Caco-2 (cell line): Measurements from ENCODE around the gene PTAFR. TPM values are rescaled to one million over a fixed set of nuclear protein-coding genes. Genes with fewer than 3 reads are reported as not detected.

Experiments used
- Bru-seq: library from RNA; stranded (reverse); fragments of 400-500 nt; gene quantifications from one replicate; lab custom pipeline; 2021; lab: Mats Ljungman, UMichigan
- BruChase-seq, 2 experiments: library from RNA; stranded (reverse); fragments of 400-500 nt; gene quantifications; one replicate each; lab custom pipeline; 2021; lab: Mats Ljungman, UMichigan
- BruUV-seq: library from RNA; stranded (reverse); fragments of 400-500 nt; replicated peaks from 2 replicates; lab custom pipeline; 2021; lab: Mats Ljungman, UMichigan
- CTCF ChIA-PET: fragments of 300-600 bp; sonication (Branson Sonifier 250); formaldehyde crosslinking; loops from one replicate; lab custom pipeline; 2022; ENCODE audit warnings: antibody characterized with exemption; lab: Charles Lee
- POLR2A ChIA-PET: fragments of 300-600 bp; sonication (Branson Sonifier 250); formaldehyde crosslinking; loops from one replicate; lab custom pipeline; 2022; ENCODE audit warnings: antibody characterized with exemption; lab: Charles Lee
- DNase-seq, 2 experiments: peaks; one replicate each; pipeline versions ENCODE4 v3.0.0 to v3.0.0-alpha.2; 2020 to 2022
- H3K27me3 ChIP-seq: replicated peaks from 2 replicates; pipeline ENCODE4 v1.6.0; 2011; ENCODE audit warnings: low read length; ENCODE audit not compliant: control insufficient read depth, insufficient read depth
- H3K36me3 ChIP-seq: 2 replicates; pipeline ENCODE4 v1.5.1; 2011; ENCODE audit warnings: low read length; ENCODE audit not compliant: control insufficient read depth, insufficient read depth
- H3K4me1 ChIP-seq: fragments of 250-450 bp; sonication (Bioruptor Pico); 2 replicates; pipeline ENCODE4 v1.5.1; 2020; ENCODE audit warnings: mild to moderate bottlenecking
- H3K4me3 ChIP-seq: 2 replicates; pipeline ENCODE4 v1.5.1; 2011; ENCODE audit warnings: low read depth, mild to moderate bottlenecking, control low read depth, low read length
- H3K9me3 ChIP-seq: fragments of 250-450 bp; sonication (Bioruptor Pico); 2 replicates; pipeline ENCODE4 v1.5.1; 2020; ENCODE audit warnings: mild to moderate bottlenecking, moderate library complexity
- H3K27ac Mint-ChIP-seq: one replicate; pipeline ENCODE4 v1.8.0; 2022; ENCODE audit warnings: mixed read lengths; ENCODE audit not compliant: unreplicated experiment
- H3K27me3 Mint-ChIP-seq: one replicate; pipeline ENCODE4 v1.8.0; 2022; ENCODE audit warnings: mixed read lengths; ENCODE audit not compliant: insufficient read depth, unreplicated experiment
- H3K36me3 Mint-ChIP-seq: one replicate; pipeline ENCODE4 v1.8.0; 2022; ENCODE audit warnings: mild to moderate bottlenecking, mixed read lengths; ENCODE audit not compliant: insufficient read depth, unreplicated experiment
- H3K4me1 Mint-ChIP-seq: one replicate; pipeline ENCODE4 v1.8.0; 2022; ENCODE audit warnings: low read depth, mixed read lengths; ENCODE audit not compliant: unreplicated experiment
- H3K4me3 Mint-ChIP-seq: one replicate; pipeline ENCODE4 v1.8.0; 2022; ENCODE audit warnings: mild to moderate bottlenecking, moderate library complexity, mixed read lengths; ENCODE audit not compliant: unreplicated experiment
- H3K9me3 Mint-ChIP-seq: one replicate; pipeline ENCODE4 v1.8.0; 2022; ENCODE audit warnings: mixed read lengths; ENCODE audit not compliant: unreplicated experiment
- CTCF ChIP-seq, 2 experiments: fragments of 200-600 bp in 1 of 2; IDR thresholded peaks; 1 replicate in 1 of 2; 2 replicates in 1 of 2; pipeline versions ENCODE4 v1.5.1 to v1.8.0; 2011 to 2022; ENCODE audit warnings: antibody characterized with exemption in 1 of 2, control low read depth in 1 of 2, inconsistent platforms in 1 of 2, low read depth in 1 of 2, low read length in 1 of 2, mild to moderate bottlenecking in 1 of 2, moderate library complexity in 1 of 2; ENCODE audit not compliant: insufficient read depth in 1 of 2, severe bottlenecking in 1 of 2, unreplicated experiment in 1 of 2
- intact Hi-C: fragments of 100-400 bp; cut with micrococcal nuclease; formaldehyde crosslinking; loops from one replicate; pipeline ENCODE4 v1.10.0; 2022; ENCODE audit not compliant: unreplicated experiment
- long read RNA-seq: library from polyadenylated mRNA; stranded (forward); transcript quantifications from one replicate; pipeline ENCODE4 v2.0.0, GENCODE V29; 2022
- total RNA-seq: library from RNA; stranded (reverse); gene quantifications from 2 replicates; pipeline ENCODE4 v1.2.3, GENCODE V29; 2022

PTAFR gene, protein sequence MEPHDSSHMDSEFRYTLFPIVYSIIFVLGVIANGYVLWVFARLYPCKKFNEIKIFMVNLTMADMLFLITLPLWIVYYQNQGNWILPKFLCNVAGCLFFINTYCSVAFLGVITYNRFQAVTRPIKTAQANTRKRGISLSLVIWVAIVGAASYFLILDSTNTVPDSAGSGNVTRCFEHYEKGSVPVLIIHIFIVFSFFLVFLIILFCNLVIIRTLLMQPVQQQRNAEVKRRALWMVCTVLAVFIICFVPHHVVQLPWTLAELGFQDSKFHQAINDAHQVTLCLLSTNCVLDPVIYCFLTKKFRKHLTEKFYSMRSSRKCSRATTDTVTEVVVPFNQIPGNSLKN
- 0.12 and 0.32 TPM in 2 replicates for total RNA-seq
- Bru-seq, nascent RNA: percentile 23 among the genes with signal in this experiment
- percentile 23 among the genes with signal in this experiment for BruChase-seq, experiment 1, labeled RNA remaining after a 2-hour chase
- percentile 22 among the genes with signal in this experiment for BruChase-seq, experiment 2, labeled RNA remaining after a 6-hour chase
- long read RNA-seq: 0 reads

DNA sequence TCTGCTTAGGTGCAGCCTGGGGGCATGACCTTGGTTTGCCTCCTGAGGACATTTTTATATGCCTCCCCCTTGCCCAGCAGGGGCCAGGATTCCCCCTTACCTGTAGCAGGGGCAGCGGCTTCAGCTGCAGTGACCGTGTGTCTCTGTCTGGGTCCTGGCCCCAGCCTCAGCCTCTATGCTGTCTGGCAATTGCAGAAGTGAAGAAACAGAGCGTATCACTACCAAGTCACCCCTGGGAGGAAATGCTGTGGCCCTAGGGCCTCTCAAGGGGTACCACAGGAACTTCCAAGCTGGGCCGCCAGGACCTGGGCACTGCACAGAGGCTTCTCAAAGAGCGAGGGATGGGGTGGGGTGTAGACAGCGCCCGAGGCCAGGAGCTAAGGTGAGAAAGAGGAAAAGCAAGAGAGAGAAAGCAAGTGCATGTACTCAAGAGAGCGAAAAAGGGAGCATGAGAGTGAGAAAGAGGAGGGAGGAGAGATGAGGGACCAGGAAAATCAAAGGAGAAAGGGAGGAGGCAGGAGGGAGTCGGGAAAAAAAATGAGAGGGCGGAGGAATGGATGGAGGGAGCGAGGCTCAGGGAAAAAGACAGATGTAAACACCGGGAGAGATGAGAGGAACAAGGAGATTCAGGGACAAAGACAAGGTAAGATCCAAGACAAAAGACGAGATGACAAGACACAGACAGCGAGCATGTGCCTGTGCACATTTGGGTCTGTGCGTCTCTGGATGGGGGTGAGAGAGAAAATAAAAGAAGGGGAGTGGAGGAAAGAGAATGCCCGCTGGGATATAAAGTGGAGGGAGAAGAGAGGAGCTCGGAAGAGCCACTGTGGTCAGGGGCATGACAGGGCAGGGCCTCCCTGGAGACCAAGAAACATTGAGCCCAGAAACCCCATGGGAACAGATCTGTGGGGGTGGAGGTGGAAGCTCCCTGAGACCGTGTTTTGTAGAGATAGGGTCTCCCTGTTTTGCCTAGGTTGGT, at the start of gene PTAFR:
Gene PTAFR, minus strand, starts transcription at position 199 of the 979 bp plus-strand sequence. CDS start 25,669 bp downstream, outside the sequence.
- H3K9me3 ChIP-seq: no peaks in the 10 kb centered on the region
- CTCF ChIA-PET: no interaction called here
- no peak for DNase-seq
- Mint-ChIP-seq H3K27me3 (peaks cover 3% of the 10 kb centered on the region), H3K4me1 (peaks cover 12% of the 10 kb centered on the region), H3K36me3 (no peaks in the 10 kb centered on the region), H3K4me3 (no peak within 1 kb of the TSS), H3K27ac (no peak within 1 kb of the TSS), H3K9me3 (no peaks in the 10 kb centered on the region)
- no peak within 1 kb of the TSS for H3K4me3 ChIP-seq
- no peaks in the 10 kb centered on the region for H3K36me3 ChIP-seq
- peaks cover 9% of the 10 kb centered on the region for H3K4me1 ChIP-seq
- no TSS peak for BruUV-seq
- POLR2A ChIA-PET: no interaction called here
- TF ChIP-seq CTCF (IDR thresholded peaks at IDR 0.05; ENCODE audit: insufficient read depth in 1 of 2, low read depth in 1 of 2, low read length in 1 of 2, severe bottlenecking in 1 of 2, unreplicated experiment in 1 of 2): no peak
- H3K27me3 ChIP-seq: no peaks in the 10 kb centered on the region
- intact Hi-C loops: no loop called here

DNA sequence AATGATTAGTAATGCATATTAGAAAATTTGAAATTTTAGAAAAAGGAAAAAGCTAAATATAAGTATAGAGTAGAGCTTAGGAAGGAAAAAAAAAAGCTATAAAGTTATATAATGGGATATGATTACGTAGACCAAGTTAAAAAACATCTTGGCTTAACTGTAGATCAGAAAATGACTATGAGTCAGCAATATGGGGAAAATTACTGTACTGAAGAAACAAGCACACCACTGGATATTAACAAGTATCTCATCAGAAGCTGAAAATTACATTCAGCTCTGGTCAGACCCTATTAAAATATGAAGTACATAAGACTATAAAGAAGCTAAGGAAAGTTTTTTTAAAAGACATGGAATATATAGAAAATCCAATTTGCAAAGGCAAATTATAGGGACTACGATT, 36.8 kb upstream of the PTAFR start:
- TF ChIP-seq CTCF (IDR thresholded peaks at IDR 0.05; ENCODE audit: insufficient read depth in 1 of 2, low read depth in 1 of 2, low read length in 1 of 2, severe bottlenecking in 1 of 2, unreplicated experiment in 1 of 2): no peak
- no peaks in the 10 kb centered on the region for H3K4me1 Mint-ChIP-seq
- DNase-seq: no peak
- H3K27me3 Mint-ChIP-seq: no peaks in the 10 kb centered on the region
- CTCF ChIA-PET: no interaction called here
- intact Hi-C loops: no loop called here
- no peaks in the 10 kb centered on the region for H3K36me3 ChIP-seq
- no peak overlapping the region for H3K4me3 ChIP-seq
- no peak overlapping the region for H3K27ac Mint-ChIP-seq
- no peaks in the 10 kb centered on the region for H3K9me3 Mint-ChIP-seq
- no peaks in the 10 kb centered on the region for H3K27me3 ChIP-seq
- no peaks in the 10 kb centered on the region for H3K4me1 ChIP-seq
- BruUV-seq: no TSS peak
- H3K9me3 ChIP-seq: no peaks in the 10 kb centered on the region
- POLR2A ChIA-PET: no interaction called here
- peaks cover 29% of the 10 kb centered on the region for H3K36me3 Mint-ChIP-seq
- H3K4me3 Mint-ChIP-seq: no peak overlapping the region

GRCh38 chr1:28209700-28210099, 33.2 kb upstream of the PTAFR start:
- no peaks in the 10 kb centered on the region for H3K9me3 Mint-ChIP-seq
- no peak overlapping the region for H3K4me3 Mint-ChIP-seq
- CTCF ChIA-PET: interaction anchor here (0.6 to 2.3 kb wide), 5 partner anchors 13 to 121 kb away, joined by 3 to 22 read pairs (median 3); partner anchors contain the start of gene EYA3
- Histone ChIP-seq H3K36me3 (no peaks in the 10 kb centered on the region), H3K9me3 (no peaks in the 10 kb centered on the region), H3K4me3 (no peak overlapping the region), H3K4me1 (no peaks in the 10 kb centered on the region), H3K27me3 (no peaks in the 10 kb centered on the region)
- no peak for DNase-seq
- TF ChIP-seq CTCF (IDR thresholded peaks at IDR 0.05; ENCODE audit: insufficient read depth in 1 of 2, low read depth in 1 of 2, low read length in 1 of 2, severe bottlenecking in 1 of 2, unreplicated experiment in 1 of 2): no peak
- BruUV-seq: TSS peak; percentile 9
- no peaks in the 10 kb centered on the region for H3K27me3 Mint-ChIP-seq
- no peaks in the 10 kb centered on the region for H3K4me1 Mint-ChIP-seq
- intact Hi-C loops: loop anchor here (1.0 kb wide), 1 partner anchor 118 kb away; no protein-coding TSS in a partner anchor
- POLR2A ChIA-PET: no interaction called here
- no peak overlapping the region for H3K27ac Mint-ChIP-seq
- H3K36me3 Mint-ChIP-seq: peaks cover 26% of the 10 kb centered on the region
